Sigmoid colon (tissue), 4 donors: Measurements from ENCODE around the gene GRID2.

ENCODE experiments used
- EP300 ChIP-seq, 4 donors: sonication (generic); formaldehyde crosslinking; IDR thresholded peaks; one replicate each; pipeline ENCODE4 v1.6.1; 2017; ENCODE audit warnings: antibody characterized with exemption in 4 of 4
- POLR2A ChIP-seq, 2 donors: fragments of 450-650 bp; IDR thresholded peaks; one replicate each; pipeline ENCODE4 v1.6.1; 2016; ENCODE audit warnings: antibody characterized with exemption in 2 of 2, mild to moderate bottlenecking in 2 of 2, moderate library complexity in 2 of 2
- POLR2AphosphoS5 ChIP-seq, 4 donors: sonication (generic); formaldehyde crosslinking; IDR thresholded peaks; one replicate each; pipeline ENCODE4 v1.6.1; 2017; ENCODE audit warnings: antibody characterized with exemption in 4 of 4
- TF ChIP-seq, protein P1 (sequence below), 4 experiments: fragments of 450-650 bp in 3 of 4; fragments of 200-600 bp in 1 of 4; IDR thresholded peaks; one replicate each; pipeline ENCODE4 v1.5.1; 2016 to 2019; ENCODE audit warnings: antibody characterized with exemption in 4 of 4, mild to moderate bottlenecking in 3 of 4, moderate library complexity in 2 of 4

DNA sequence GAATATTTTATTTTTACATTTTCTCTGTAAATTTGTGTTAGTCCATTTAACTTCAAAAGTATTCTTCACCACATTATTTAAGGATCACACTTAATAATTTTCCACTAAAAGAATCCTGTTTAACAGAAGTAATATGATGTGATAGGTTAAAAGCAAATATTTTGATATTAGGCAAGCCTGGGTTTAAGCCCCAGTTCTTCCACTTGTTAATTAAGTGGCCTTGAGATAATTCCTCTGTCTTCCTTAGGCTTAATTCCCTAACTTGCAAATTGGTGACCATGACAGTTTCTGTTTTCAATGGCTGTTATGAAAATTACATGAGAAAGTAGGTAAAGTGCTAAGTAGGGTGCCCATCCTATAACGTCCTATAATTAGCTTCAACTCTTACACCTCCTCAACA lies 1394.9 kb downstream of the GRID2 start:
- TF ChIP-seq, protein P1, sequence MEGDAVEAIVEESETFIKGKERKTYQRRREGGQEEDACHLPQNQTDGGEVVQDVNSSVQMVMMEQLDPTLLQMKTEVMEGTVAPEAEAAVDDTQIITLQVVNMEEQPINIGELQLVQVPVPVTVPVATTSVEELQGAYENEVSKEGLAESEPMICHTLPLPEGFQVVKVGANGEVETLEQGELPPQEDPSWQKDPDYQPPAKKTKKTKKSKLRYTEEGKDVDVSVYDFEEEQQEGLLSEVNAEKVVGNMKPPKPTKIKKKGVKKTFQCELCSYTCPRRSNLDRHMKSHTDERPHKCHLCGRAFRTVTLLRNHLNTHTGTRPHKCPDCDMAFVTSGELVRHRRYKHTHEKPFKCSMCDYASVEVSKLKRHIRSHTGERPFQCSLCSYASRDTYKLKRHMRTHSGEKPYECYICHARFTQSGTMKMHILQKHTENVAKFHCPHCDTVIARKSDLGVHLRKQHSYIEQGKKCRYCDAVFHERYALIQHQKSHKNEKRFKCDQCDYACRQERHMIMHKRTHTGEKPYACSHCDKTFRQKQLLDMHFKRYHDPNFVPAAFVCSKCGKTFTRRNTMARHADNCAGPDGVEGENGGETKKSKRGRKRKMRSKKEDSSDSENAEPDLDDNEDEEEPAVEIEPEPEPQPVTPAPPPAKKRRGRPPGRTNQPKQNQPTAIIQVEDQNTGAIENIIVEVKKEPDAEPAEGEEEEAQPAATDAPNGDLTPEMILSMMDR (IDR thresholded peaks at IDR 0.05): no peak
- TF ChIP-seq POLR2A (IDR thresholded peaks at IDR 0.05): no peak
- no peak for TF ChIP-seq POLR2AphosphoS5 (IDR thresholded peaks at IDR 0.05)
- no peak for TF ChIP-seq EP300 (IDR thresholded peaks at IDR 0.05)
